ENCODE results near the gene SLC6A13. TPM values are rescaled to one million over a fixed set of nuclear protein-coding genes. Genes with fewer than 3 reads are reported as not detected.

The SLC6A13 gene
- total and polyA plus RNA-seq, 2 of the 13 experiments (the other 11 are each of a cell fraction or from before 2014, with no cell fraction given): 0.05 to 0.15 TPM

GRCh38 chr12:237026-237815, 25.4 kb downstream of the SLC6A13 start (continued):
- TF ChIP-seq HMGXB3 (CRISPR knock-in tag; IDR thresholded peaks at IDR 0.05; ENCODE audit: borderline replicate concordance): no peak
- no peak for TF ChIP-seq NRL (CRISPR knock-in tag; IDR thresholded peaks at IDR 0.05; ENCODE audit: borderline replicate concordance)
- no peak for TF ChIP-seq HNRNPLL (IDR thresholded peaks at IDR 0.05; ENCODE audit: low read depth, low read length, poor library complexity, severe bottlenecking)
- TF ChIP-seq ZNF761 (CRISPR knock-in tag; conservative IDR thresholded peaks at IDR 0.05): 0 out of 2 replicates have a peak, but pooled peaks have one; percentile 19
- TF ChIP-seq ZNF318 (CRISPR knock-in tag; IDR thresholded peaks at IDR 0.05): no peak
- no peak for TF ChIP-seq CERS6 (CRISPR knock-in tag; IDR thresholded peaks at IDR 0.05)
- no peak for TF ChIP-seq ZNF24 (IDR thresholded peaks at IDR 0.05)
- no peak for TF ChIP-seq FOXK1 (CRISPR knock-in tag; IDR thresholded peaks at IDR 0.05; ENCODE audit: borderline replicate concordance, low read depth)
- no peak for TF ChIP-seq ZFP36 (IDR thresholded peaks at IDR 0.05; ENCODE audit: borderline replicate concordance, low read depth, low read length, partially characterized antibody)
- TF ChIP-seq SPEN (CRISPR knock-in tag; IDR thresholded peaks at IDR 0.05; ENCODE audit: low read depth): no peak
- no peak for TF ChIP-seq ELK4 (CRISPR knock-in tag; IDR thresholded peaks at IDR 0.05; ENCODE audit: borderline replicate concordance)
